Activated CD8-positive, alpha-beta memory T cell treated with anti-CD3 and anti-CD28 coated beads, Interleukin-2, amount 10 ng/mL, durations not matched to agents 7 days and 5 days (primary cell): ENCODE results near the gene BUB1. TPM values are rescaled to one million over a fixed set of nuclear protein-coding genes. Genes with fewer than 3 reads are reported as not detected.
"Not testable (repeated sequence)": the region's sequence is repeated elsewhere in the genome, so short reads cannot be mapped to it uniquely, and the experiment has no call there.

Experiments used
- ATAC-seq: fragments of 150-1000 bp; cut with Tn5 transposase; one replicate; pipeline ENCODE4 v1.10.0; 2021; ENCODE audit warnings: moderate library complexity
- CTCF ChIA-PET: fragments of 350-600 bp; sonication (Branson Sonifier 250); formaldehyde crosslinking; loops from one replicate; lab custom pipeline; 2021; ENCODE audit warnings: antibody characterized with exemption; lab: Charles Lee
- DNase-seq: peaks from one replicate; pipeline ENCODE4 v3.0.0-alpha.2; 2020
- H3K27ac Mint-ChIP-seq: one replicate; pipeline ENCODE4 v1.8.0; 2021; ENCODE audit warnings: mild to moderate bottlenecking, mixed read lengths
- H3K27me3 Mint-ChIP-seq: one replicate; pipeline ENCODE4 v1.8.0; 2021; ENCODE audit warnings: mixed read lengths
- H3K36me3 Mint-ChIP-seq: one replicate; pipeline ENCODE4 v1.8.0; 2021; ENCODE audit warnings: mild to moderate bottlenecking, mixed read lengths
- H3K4me1 Mint-ChIP-seq: one replicate; pipeline ENCODE4 v1.8.0; 2021; ENCODE audit warnings: mixed read lengths
- H3K4me3 Mint-ChIP-seq: one replicate; pipeline ENCODE4 v1.8.0; 2021; ENCODE audit warnings: mild to moderate bottlenecking, moderate library complexity, mixed read lengths
- H3K9me3 Mint-ChIP-seq: one replicate; pipeline ENCODE4 v1.8.0; 2022; ENCODE audit warnings: low read depth, mixed read lengths
- total RNA-seq, 2 experiments: library from RNA; stranded (reverse); gene quantifications; one replicate each; pipeline ENCODE4 v1.2.3, GENCODE V29; 2021

BUB1 gene
- total RNA-seq, 2 experiments from 2014 or later: 126 to 153 TPM

DNA sequence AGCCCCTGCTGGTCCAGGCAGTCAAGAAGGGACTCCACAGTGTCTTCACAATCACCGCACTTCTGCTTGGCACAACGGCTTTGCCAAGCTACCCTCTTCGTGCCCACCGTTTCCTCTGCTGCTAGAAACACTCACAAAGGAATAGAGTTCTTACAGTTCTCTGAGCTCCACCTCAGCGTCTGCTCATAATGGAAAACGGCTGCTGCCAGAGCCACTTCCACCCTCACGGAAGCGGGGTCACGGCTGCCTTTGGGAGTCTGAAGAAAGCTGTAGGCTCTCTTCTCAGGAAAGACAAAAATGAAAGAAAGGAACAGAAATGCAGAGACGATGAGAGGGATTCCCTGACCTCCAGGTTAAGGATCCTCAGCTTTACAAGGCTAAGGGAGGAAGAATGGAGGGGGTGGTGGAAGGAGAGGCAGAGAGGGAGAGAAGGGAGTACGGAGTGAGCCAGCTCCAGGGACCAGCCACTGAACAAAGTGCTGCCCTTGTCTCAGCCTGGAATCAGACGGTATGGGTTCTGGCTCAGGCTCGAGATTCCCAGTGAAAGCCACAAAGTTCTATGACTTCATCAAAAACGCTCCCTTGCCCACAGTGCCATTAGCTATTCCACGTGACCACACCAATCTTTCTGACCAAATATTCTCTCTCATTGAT lies 88.1 kb downstream of the BUB1 start:
- ATAC-seq, CTCF ChIA-PET, H3K4me3 Mint-ChIP-seq, H3K4me1 Mint-ChIP-seq, DNase-seq, H3K9me3 Mint-ChIP-seq, H3K36me3 Mint-ChIP-seq, H3K27me3 Mint-ChIP-seq, H3K27ac Mint-ChIP-seq: not testable (repeated sequence)

DNA sequence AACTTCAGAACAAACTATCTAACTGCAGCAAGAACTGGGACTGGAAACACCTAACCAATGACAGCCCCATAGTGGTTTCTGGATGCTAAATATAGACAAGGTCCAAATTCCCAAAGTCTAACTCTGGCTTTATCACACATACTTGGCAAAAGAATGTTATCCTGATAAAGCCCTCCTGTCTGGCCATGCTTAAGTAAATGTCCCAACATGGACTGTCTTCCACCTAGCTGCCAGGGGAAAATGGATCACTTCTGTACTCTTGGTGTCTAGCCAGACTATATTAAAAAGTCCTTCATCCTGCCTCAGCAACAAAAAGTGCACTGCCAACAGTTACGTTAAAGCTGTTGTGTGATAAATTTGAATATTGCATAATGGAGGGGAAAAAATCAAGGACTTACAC lies 89.3 kb downstream of the BUB1 start:
- H3K36me3 Mint-ChIP-seq, H3K9me3 Mint-ChIP-seq, DNase-seq, H3K4me3 Mint-ChIP-seq, H3K27ac Mint-ChIP-seq, CTCF ChIA-PET, H3K27me3 Mint-ChIP-seq, ATAC-seq, H3K4me1 Mint-ChIP-seq: not testable (repeated sequence)

Other genes starting within 250 kb of the BUB1 start
- under 1 TPM; 0.77 to 0.85 TPM for gene LIMS4, start 205.2 kb downstream of the BUB1 start, total RNA-seq
- gene RGPD6, start 100.8 kb downstream of the BUB1 start, total RNA-seq: 10 to 100 TPM; 11.7 to 16.3 TPM
- gene ACOXL, start 54.5 kb upstream of the BUB1 start, total RNA-seq: under 1 TPM; 0.20 to 0.96 TPM